Measurements from ENCODE around the gene PHYKPL.

Gene PHYKPL

DNA sequence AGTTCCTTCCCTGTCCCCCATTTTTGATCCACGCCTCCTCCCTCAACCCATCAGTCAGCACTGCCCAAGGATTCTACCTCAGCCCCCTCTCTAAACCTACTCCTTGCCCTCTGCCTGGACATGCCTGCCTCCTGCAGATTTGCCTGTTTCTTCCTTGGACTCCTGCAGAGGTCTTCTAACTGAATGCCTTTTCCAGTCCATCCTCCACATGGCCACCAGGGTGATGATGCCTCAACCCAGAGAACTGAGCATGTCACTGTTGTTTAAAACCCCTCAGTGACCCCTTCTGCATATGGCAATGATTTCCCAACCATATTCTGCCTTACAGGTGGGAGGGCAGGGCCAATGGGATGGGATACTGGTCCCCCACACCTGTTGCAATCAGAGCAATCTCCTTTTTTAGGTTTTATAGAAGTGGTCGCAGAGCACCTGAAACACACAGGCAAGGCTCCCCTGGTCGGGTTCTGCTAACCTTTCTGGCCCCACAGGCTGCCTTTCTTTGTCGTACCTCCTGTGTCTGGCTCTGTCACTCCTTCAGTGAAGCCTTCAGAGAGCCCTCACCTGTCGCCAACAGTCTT is 9.3 kb downstream of the PHYKPL start:
- DNase-seq (ENCODE audit: low read depth) = no peak

DNA sequence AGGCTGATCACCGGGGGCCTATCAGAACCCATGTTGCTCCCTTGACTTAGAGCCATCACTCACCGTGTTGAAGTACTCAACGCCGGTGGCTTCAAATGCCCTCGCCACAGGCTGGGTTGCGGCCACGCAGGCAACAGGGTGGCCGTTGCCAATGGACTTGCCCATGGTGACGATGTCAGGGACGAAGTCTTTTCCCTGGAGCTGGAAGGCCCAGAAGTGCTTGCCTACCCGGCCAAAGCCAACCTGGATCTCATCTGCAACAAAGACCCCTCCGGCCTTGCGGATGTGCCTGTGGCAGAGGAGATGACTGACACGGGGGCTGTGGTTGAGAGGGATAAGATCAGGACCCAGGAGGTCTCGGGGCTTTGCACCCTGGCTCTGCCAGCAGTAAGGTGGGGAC is 10.3 kb downstream of the PHYKPL start:
- no peak for DNase-seq (ENCODE audit: low read depth)

DNA sequence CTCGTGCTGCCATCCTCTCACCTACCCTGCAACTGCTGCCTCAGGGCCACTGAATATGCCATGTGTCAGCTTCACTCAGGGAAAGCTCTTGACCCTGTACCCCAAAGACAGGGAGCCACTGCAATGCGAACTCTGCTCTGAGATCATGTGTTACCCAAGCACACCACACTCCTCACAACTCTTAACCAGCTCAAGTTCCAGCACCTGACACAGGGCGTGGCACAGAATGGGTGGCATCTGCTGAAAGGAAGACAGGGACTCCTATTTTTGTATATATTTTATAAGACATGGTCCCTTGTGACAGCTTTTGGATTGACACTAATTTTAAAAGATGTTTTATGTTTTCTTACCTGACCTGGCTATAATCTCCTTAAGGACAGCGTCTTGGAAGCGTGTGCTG is 10.7 kb downstream of the PHYKPL start:
- no peak for DNase-seq (ENCODE audit: low read depth)

GRCh38 chr5:178221282-178221681 is 11.3 kb downstream of the PHYKPL start:
- no peak for DNase-seq (ENCODE audit: low read depth)

DNA sequence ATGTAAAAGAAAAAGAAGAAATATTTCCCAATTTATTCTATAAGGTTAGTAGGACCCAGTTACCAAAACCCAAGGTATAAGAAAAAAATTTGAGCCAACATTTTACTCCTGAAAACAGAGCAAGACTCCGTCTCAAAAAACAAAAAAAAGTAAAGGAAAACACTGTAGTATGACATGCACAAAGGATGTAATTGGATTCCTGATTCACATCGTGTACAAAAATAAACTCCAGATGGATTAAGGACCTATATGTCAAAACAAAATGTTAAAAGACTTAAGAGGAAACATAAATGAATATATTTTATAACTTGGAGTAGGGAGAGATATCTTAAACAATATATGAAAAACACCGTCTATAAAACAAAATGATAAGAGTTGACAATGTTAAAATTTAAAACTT is 13.8 kb downstream of the PHYKPL start:
- DNase-seq (ENCODE audit: low read depth) = no peak

- no peak for DNase-seq (ENCODE audit: low read depth)
Measured at GRCh38 chr5:178218237-178218776, 14.3 kb downstream of the PHYKPL start.

DNA sequence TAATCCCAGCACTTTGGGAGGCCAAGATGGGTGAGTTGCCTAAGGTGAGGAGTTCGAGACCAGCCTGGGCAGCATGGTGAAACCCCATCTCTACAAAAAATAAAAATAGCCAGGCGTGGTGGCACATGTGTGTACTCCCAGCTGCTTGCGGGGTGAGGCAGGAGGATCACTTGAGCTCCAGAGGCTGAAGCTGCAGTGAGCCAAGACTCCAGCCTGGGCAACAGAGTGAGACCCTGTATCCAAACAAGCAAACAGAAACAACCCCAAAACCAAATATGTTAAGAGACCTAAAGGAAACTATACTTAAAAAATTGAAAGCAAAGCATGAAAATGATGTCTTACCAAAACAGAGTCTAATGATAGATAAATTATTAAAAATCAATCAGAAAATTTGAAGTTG is 15.8 kb downstream of the PHYKPL start:
- no peak for DNase-seq (ENCODE audit: low read depth)

DNA sequence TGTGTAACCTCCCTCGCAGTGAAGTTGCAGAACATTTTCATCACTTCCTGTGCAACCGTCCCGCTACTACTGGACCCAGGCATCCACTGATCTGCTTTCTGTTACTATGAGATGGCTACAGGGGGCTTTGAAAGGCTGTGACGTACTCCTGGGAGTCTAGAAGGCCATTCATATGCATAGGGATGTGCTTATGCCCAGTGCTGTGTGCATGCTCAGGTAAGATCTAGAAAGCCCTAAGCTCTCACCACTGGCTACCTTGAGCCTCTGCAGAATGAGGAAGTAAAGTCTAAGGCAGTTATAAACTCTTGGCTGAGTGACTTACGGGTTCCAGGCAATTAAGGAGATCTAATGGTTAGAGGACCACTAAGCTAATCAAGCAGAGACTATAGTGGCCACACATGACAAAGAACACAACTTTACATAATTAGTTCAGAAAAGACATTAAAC is 16.5 kb downstream of the PHYKPL start:
- no peak for DNase-seq (ENCODE audit: low read depth)

GRCh38 chr5:178215280-178216002 is 17.2 kb downstream of the PHYKPL start:
- no peak for DNase-seq (ENCODE audit: low read depth)

GRCh38 chr5:178214160-178214803 is 18.3 kb downstream of the PHYKPL start:
- no peak for DNase-seq (ENCODE audit: low read depth)

DNA sequence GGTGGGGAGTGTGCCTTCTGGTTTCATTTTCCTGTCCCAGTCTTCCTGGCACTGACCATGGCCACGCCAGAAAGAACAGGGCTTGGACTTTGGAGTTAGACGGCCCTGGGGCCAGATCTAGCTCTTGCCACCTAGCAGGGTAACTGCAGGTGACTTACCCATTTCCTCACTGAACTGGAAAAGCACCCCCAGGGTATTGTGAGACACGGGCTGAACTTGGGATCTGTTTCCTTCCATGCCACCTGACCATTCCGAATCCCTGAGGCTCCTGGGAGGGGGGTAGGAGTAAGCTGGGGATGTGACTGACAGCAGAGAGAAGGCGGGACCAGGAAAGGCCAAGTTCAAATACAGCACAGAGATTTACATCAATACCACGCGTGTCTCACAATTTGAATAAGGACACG is 18.9 kb downstream of the PHYKPL start:
- DNase-seq (ENCODE audit: low read depth) = no peak

- no peak for DNase-seq (ENCODE audit: low read depth)
Measured at GRCh38 chr5:178213003-178213461, 19.6 kb downstream of the PHYKPL start.

DNA sequence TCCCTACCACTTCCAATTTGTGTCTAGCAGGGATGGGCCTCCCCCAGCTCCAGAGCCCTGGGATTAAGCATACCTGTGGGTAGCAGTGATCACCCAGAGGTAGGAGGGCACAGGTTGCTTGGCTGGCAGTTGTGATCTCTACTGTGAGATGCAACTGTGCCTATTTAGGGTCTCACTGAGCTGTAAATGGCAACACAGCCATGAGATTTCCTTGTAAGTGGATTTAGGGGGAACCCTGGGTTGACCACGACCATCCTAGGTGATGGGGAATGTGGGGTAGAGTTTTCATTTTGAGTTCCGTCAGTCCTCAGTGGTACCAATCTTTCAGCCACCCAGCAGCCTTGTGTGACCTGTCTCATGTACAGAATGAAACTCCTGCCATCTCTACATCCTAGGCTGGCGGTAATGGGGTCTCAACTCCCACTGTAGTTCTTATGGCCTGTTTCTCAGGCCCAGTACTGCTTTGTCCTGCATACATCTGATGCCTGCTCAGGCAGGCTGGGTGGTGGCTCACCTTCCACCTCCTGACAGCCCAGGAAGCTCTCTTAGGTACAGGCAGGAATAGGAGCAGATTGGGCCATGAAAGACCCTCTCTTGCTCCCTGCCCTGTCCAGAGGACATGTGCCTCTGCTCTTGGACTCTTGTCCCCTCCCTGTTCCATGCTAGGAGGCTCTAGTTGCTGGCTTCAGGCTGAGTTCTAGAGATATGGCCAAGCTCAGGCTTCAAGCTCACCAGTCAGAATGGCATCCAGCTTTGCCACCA is 20.2 kb downstream of the PHYKPL start:
- no peak for DNase-seq (ENCODE audit: low read depth)

- DNase-seq (ENCODE audit: low read depth) = no peak
Measured at GRCh38 chr5:178211095-178212048, 21.2 kb downstream of the PHYKPL start.

- DNase-seq (ENCODE audit: low read depth) = no peak
Measured at GRCh38 chr5:178210686-178211085, 21.9 kb downstream of the PHYKPL start.

DNA sequence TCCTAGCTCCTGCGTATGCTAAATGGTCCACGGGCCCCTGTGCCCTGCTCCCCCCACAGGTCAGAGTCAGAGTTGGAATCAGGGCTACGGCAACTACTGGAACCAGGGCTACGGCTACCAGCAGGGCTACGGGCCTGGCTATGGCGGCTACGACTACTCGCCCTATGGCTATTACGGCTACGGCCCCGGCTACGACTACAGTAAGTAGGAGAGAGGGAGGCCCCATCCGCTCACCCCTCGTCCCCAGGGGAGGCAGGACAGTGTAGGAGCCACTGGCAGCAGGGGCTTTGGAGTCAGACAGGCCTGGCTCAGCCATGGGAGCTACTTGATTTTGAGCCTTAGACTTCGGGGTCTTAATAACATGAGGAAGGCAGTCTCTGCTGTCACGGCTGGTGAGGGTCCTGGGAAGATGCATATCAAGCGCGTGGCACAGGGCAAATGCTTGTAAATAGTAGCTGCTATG is 22.5 kb downstream of the PHYKPL start:
- DNase-seq (ENCODE audit: low read depth) = no peak

GRCh38 chr5:178209334-178210072 is 23.1 kb downstream of the PHYKPL start:
- no peak for DNase-seq (ENCODE audit: low read depth)

GRCh38 chr5:178208540-178209227 is 23.9 kb downstream of the PHYKPL start:
- no peak for DNase-seq (ENCODE audit: low read depth)

- no peak for DNase-seq (ENCODE audit: low read depth)
Measured at GRCh38 chr5:178207917-178208280, 24.7 kb downstream of the PHYKPL start.

Data from fibroblast of the conjunctiva (primary cell).